Measurements from ENCODE around the gene HOXC9.

HOXC9 gene

DNA sequence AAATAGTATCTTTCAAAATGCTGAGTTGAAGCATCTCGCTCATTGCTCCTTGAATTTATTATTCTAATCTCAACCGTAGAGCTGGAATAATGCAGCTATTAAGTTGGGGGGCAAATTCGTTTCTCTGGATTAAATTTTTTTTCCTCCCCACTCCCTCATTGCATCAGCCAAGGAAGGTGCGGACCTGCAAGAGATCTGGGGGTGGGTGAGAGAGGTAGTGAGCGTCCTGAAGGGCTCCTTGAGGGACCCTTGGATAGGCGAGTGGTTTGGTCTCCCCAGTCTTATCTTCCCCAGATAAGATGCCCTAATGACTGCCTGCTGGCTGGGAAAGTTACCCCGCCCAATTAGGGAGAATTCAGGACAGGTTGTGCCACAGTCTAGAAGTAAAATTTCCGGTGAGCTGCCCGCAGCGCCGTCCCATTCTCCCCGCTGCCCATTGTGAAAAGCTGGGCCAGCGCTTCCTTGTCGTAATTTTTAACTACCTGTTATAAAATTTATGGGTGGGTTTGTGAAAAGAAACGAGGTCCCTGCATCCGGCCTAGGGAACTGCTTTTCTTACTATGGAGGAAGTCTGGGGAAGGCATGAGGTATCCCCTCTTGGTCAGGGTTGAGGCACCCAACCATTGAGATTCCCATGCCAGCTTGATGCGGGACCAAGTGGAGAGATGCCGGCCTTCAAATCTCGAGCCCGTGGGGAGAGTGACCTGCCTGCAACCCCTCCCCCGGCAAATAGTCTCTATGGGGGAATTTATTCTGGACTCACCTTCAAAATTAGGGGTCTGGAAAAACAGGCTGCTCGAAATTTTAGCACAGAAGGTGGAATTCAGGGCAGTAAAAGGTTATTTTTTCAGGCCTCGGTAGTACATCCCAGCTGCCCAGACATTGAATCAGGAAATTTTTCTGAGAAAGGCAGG lies 15.3 kb downstream of the HOXC9 start:
- DNase-seq, result no peak

DNA sequence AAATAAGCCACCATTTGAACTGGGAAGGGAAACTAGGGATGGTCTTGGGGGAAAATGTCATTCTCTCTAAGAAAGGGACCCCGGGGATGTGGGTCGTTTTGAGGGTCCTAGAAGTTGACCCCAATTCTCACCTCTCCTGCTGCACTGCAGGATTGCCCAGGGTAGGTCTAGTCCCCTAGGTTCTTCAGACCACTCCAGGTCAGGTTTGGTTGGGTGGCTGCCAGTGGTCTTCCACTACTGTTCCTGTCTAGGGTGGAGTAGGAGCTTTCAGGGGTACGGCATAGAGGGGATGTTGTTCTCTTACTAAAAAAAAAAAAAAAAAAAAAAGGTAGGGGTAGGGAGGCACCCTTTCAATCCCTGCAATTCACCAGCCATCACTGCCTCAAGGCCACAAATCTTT lies 16.1 kb downstream of the HOXC9 start:
- DNase-seq, result no peak

DNA sequence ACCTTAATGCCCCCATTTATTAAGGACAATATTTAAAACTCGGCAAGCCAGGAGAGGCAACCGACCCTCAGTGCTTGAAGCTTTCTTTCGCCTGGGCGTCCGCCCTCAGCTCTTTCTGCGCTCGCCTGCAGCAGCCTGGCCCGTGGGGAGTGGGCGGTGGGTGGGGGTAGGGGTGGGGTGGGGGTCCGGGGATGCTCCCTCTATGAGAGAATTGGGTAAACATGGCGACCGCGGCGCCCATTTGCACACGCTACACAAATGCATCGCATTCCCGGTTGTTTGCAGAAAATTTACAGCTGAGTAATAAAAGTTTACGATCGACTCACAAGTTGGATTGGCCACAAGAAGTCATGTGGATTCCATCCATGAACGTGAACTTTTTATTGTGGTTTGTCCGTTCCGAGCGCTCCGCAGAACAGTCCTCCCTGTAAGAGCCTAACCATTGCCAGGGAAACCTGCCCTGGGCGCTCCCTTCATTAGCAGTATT lies 16.6 kb downstream of the HOXC9 start:
- peak; percentile 26 for DNase-seq

DNA sequence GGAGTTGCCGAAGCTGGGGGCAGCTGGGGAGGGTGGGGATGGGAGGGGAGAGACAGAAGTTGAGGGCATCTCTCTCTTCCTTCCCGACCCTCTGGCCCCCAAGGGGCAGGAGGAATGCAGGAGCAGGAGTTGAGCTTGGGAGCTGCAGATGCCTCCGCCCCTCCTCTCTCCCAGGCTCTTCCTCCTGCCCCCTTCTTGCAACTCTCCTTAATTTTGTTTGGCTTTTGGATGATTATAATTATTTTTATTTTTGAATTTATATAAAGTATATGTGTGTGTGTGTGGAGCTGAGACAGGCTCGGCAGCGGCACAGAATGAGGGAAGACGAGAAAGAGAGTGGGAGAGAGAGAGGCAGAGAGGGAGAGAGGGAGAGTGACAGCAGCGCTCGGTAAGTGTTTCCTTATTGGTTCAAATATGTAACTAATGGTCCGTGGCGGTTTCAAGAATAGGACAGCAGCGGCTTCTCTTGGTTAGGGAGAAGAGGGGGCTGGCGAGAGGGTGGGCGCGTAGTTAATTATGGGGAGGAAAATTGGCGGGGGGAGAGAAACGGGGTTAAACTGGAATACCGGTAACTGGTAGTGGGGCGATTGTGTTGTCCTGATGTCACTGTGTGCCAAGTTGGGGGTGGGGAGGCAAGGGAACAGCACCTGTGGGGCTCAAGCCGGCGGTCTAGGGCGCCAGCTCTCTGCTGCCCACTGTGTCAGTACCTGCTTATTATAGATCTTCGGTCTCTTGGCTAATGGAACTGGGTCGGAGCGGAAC lies 17.2 kb downstream of the HOXC9 start:
- DNase-seq, result peak; percentile 92

DNA sequence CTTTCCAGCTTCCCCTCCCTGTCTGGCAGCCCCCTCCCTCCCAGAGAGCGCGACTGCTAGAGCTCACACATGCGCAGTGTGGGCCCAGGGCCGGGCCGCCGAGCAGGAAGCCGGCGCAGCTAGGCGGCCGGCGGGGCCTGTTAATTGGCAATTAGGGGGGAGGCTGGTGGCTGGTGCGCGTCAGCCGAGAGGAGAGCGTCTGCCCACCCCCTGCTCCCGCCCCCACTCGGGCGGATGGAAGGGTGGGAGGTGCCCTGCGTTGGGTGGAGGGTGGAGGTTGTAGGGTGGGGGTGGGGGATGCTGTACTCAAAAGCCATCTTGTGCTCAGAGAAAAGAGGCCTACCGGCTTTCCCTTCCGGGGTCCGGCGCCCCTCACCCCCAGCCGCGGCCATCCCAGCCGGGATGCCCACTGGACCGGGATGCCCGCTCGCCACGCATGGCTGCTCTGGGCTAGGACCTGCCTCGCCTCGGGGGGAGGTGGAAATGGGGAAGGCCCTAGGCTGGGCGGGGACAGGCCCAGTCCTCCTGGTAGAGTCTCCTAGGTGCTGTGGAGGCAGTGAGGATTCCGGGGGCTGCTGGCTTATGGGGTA lies 18.0 kb downstream of the HOXC9 start:
- peak; percentile 98 for DNase-seq

DNA sequence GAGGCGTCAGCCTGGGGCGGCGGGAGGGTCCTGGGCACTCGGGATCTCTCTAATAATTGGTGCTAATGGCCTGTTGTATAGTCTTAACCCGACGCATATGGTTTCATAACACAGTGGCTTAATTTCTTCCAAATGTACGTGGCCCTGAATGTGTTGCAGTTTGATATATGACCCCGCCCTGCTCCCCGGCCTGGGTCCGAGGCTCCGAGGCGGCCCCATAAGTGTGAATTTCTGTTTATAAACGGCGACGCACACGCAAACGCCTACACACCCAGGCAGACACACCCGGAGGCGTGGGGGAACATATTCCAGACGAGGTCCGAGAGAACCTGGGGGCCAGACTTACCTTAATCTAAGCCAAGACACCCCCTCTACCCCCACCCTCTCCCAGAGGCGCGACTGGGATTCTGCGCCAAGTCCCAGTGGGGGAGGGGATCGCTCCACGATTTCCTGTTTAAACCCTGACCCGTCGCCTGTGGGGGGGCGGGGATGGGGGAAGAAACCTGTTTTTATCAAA lies 18.6 kb downstream of the HOXC9 start:
- no peak for DNase-seq

DNA sequence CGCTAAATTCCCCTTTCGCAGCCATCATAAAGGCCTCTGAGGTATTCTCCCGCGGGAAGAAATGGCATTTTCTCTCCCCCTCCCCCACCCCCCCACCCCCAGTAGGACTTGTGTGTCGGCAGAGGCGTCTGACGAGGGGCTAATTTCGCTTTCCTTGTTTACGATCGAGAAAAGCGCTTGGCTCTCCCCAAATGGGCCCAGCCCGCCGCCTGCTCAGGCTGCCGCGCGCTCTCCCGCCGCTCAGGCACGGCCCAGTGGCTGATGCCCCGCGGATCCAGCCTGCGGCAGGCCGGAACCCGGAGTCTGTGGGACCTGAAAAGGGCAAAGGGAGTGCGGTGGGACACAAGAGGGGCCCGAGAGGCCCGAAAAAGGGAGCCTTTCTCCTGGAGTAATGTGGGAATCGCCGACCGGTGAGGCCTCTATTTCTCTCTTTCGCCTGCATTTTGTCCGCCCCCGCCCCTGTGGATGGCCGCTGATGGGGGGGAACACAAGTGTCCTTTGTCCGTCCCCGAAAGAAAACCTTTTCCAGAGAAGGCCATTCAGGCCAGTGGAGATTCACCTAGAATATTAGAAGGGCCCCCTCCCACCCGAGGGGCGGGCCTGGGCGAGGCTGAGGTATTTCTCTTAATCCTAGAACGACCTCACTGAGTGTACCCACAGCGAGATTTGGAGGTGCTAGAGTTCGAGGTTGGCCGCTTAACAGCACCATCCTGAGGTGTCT lies 19.3 kb downstream of the HOXC9 start:
- no peak for DNase-seq

DNA sequence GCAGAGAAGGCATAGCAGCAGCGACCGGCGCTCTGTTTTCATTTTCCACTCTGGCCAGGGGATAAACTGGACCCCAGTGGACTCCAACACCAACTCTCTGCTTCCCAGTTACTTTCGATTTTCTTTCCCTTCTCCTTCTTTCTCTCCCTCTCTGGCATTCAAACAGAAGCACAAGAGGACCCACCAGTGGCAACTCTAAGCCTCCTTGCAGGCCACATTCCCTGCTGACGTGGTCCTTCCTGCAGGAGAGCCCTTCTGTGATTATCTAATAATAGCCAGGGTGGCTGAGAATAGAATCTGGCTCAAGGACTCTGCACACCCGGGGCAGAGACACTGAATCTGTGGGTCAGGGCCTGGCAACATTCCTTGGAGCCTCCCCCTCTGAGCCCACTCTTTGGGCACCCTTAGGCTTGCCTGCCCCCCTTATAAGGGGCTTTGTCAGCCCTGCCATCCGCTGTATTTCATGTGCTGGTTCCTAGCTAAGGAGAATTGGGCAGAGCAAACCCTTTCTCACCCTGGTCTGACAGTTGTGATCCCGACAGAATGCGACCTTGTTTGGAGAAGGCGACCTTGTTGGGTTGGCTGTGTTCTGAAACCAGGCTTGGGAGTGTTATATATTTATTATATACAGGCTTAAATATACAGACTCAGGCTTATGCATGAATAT lies 20.1 kb downstream of the HOXC9 start:
- no peak for DNase-seq

DNA sequence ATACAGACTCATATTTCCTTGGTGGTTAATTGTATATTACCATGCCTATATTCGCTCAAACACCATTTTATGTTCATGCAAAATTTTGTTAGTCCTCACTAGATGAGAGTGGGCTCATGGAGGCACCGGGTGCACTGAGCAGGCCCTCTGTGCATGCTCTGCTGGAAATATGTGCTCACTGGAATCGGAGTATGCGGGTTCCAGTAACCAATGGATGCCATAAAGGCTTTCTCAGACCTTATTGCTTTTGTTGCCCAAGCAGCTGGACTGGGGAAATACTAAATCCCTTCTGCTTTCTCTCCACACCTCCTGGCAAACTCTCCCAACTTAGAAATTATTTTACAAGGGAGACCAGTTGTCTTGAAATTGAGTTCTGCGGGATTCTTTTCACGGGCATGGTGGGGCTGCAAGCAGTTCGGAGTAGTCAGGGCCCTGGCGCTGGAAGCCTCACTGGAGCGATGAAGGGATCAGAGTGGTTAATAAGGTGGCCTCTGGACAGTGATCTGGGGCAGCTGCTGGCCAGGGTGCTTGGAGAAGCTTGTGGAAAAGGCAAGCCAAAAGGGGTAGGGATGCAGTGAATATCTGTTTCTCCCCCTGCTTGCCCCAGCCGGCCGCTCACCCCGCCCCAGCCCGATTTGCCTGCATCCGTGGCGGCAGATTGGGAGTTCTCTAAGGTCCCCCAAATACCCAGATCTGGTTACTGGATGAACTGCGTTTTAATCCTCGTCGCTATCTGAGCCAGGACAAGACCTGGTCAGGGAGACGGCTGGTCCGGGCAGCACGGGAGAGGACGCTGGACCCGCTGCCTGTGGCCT lies 20.8 kb downstream of the HOXC9 start:
- DNase-seq, result no peak

DNA sequence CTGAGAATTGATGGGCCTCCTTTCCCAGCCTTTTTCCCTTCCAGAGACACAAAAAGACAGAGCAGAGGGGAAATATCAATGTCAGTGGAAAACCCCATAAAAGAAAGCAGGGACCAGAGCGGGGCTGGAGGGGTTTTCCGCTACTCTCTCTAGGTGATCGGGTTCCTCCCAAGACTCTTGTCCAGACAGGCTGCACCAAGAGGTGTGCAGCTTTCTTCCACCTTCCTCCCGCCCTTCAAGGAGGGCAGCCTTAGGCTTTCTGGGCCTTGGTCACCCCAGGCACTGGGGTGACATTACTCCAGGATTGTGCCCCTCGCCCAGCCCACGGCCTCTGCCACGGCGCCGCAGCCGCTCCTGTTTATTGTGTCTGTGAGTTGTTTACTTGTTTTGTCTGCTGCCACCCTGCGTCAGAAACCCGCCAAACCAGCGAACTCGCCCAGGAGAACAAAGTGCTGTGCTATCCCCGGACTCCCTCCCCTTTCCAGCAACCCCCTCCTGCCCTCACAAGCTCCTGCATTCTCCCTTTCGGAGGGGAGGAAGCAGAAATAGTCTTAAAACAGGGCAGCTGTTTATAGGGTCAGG lies 21.6 kb downstream of the HOXC9 start:
- no peak for DNase-seq

DNA sequence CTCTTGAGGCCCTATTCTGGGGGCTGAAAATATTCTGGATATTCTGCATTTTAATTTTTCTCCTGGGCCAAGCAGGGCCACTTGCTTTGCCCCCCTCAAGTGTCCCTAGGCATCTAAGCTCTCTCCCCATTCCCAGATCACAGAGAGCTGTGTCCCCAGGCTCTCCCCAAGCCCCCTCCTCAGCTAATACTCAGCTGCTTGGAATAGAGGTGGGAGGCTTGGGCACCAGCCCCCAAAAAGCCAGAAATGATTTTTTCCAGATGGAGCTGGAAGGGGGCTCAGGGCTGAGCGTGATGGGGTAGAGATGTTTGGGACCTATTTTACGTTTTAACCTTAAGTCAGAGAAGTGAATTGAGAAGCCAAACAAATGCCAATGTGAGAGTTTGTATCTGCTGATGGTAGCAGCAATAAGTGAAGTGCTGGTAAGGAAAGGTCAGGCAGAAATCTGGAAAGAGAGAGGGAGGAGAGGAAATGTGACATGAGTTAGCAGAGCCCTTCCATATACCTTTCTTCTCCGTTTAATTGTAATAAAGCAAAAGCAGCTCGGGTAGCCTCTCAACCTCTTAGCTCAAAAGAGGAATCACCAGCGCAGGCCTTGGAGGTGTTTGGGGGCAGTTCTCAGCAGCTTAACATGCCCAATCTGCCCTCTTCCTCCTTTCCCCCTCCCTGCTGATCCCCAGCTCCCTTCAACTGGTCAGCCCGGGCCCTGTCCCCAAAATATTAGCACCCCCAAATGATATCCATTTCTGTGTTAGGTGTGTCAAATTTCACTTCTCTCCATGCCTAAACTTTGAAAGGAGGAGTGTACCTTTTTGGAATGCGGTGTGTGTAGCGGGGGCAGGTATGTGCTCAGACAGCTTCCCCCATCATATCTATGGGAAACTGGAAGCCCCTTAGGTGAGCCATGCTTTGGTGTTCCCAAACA lies 23.3 kb downstream of the HOXC9 start:
- no peak for DNase-seq

DNA sequence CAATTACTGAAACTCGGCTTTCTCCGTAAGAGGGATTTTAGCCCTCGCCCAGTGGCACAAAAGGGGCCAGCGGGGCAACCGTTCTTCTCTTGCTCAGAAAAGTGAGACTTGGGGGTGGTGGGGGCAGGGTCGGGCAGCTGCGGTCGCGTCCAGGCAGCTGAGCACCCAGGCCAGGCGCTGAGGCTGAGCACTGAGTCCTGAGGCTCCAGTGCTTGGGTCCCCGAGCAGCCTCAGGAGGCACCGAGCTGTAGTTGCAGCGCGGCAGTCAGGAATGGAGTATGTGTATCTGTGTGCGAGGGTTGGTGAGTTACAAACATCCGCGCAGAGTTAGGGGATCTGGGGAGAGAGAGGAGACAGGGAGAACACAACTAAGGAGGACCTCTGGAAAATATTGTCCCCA lies 24.2 kb downstream of the HOXC9 start:
- DNase-seq, result no peak

DNA sequence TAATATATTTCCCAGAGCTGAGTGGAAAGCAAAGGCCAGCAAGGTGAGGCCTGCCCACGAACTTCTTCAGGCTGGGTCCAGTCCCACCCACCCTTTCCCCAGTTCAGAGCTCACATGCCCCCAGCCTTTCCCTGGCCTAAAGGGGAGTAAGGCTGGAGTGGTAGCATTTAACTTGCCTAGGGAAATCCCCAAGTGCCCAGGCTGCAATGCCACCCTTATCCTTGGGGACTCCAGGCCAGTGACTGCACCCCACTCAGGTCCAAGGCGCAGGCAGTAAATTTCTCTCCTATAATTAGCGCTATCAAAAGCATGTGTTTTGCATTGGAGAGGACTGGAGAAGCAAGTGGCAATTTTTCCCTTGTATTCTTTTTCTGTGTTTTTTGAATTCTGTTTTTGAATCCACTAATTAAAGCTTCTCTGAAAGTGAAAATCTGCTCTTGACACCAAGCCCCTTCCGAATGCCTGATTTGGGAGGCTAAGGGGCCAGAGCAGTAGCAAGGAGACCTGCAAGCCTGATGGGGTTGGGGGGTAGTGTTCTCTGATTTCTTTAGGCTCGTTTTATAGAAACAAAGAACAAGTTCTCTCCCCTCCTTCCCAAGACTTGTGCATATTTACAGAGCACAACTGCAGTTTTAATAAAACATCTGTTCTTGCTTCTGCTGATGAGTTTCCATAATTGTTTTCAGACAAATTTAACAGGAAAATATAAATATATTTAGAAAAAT lies 24.8 kb downstream of the HOXC9 start:
- no peak for DNase-seq

DNA sequence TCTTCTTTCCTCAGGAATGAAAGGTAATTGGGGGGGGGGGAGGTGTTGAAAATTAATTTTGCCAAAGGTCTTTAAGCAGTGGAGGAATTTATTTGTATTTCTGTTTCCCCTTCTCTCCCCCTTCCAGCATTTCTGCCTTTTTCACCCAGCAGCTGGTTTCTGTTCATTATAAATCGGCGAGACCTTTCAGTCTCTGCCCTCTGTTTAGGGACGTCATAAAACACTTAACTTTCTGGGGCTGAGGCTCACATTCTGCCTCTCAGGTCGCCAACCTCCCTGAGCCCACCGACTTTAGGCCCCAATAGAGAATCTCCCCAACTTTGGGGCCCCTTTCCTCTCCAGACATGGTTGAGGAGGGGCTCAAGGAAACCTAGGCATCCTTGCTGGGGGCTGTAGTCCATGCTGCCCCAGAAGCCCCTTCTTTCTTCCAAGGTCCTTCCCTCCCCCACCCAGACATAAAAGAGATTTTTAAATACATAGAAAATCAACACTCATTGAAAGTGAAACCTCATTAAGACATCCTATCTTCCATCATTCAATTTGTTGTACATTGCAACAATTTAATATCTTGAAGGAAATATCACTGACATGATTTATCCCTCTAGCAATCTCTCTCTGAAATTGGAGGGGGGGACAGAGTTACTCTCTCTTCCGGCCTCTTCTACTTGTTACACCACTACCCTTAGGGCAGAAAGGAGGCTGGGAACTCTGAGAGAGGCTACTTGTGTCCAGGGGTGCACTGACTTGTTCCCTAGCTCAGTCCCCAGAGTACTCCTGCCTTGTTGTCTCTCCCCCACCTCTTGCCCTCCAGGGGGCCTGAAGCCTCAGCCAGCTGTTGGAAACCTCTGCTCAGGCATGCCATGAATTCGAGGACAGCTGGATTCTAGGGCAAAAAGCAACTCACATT lies 25.8 kb downstream of the HOXC9 start:
- no peak for DNase-seq

DNA sequence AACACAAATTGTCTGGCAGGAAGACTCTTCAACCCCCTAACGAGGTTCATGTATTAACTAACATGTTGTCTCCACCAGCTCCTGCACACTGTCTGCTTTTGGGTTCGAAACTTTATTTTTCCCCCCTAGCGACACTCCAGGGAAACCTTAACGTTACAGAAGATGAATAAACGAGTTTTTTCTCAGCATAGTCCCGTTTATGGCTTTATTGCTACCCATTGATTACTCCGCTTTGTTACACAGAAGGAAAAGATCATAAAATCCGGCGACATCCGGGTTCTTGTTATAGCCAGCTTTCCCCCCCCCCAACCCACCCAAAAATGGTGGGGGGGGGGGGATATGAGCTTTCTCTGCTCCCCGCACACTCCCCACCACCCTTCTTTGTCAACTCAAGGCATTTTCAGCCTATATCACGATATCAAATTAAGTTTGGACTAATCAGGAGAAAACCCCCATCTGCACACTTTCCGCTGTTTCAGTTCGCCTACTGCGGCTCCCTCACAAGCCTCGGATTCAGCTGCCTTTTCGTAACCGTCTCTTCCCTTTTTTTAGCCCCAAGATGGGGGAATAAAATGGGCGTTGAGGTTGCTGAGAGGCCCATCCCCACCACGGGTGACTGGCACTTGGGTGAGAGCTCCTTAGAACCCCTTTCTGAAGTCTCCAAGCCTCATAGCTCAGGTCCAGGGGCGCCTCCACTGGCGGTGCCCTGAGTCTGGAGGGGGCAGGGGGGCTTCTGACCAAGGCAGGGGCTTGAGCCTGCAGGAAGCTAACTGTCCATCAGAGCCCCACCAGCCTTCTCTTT lies 26.9 kb downstream of the HOXC9 start:
- no peak for DNase-seq

DNA sequence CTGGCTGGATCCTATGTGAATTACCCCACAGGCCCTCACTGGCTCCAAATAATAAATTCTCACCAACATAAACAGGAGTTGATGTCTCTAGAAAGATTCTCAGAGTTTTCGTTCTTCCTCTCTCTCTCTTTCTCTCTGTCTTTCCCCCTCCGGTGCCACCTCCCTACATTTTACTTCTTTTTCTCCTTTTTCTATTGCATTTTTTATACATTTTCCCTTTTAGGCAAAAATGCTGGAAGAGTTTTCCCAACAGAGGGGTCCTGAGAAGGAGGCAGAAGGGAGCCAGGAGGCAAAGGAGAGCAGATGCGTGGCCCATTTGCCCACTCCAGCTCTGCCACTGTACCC lies 27.5 kb downstream of the HOXC9 start:
- DNase-seq, result no peak

All from NCI-H1092 (cell line).